NCI-H446 (cell line): ENCODE measurements around the gene ZW10.
"Not testable (repeated sequence)": the region's sequence is repeated elsewhere in the genome, so short reads cannot be mapped to it uniquely, and the experiment has no call there.

Experiments
- DNase-seq, 2 experiments: peaks; one replicate each; lab custom pipeline; 2025; lab: John Stamatoyannopoulos, UW

The ZW10 gene, protein sequence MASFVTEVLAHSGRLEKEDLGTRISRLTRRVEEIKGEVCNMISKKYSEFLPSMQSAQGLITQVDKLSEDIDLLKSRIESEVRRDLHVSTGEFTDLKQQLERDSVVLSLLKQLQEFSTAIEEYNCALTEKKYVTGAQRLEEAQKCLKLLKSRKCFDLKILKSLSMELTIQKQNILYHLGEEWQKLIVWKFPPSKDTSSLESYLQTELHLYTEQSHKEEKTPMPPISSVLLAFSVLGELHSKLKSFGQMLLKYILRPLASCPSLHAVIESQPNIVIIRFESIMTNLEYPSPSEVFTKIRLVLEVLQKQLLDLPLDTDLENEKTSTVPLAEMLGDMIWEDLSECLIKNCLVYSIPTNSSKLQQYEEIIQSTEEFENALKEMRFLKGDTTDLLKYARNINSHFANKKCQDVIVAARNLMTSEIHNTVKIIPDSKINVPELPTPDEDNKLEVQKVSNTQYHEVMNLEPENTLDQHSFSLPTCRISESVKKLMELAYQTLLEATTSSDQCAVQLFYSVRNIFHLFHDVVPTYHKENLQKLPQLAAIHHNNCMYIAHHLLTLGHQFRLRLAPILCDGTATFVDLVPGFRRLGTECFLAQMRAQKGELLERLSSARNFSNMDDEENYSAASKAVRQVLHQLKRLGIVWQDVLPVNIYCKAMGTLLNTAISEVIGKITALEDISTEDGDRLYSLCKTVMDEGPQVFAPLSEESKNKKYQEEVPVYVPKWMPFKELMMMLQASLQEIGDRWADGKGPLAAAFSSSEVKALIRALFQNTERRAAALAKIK

GRCh38 chr11:113773416-113774173 lies at the start of gene ZW10:
TSS of gene ZW10 (minus strand) at chr11:113773692. CDS start at chr11:113773666, 26 bp downstream.
- DNase-seq: peak; percentile 97 to 99

DNA sequence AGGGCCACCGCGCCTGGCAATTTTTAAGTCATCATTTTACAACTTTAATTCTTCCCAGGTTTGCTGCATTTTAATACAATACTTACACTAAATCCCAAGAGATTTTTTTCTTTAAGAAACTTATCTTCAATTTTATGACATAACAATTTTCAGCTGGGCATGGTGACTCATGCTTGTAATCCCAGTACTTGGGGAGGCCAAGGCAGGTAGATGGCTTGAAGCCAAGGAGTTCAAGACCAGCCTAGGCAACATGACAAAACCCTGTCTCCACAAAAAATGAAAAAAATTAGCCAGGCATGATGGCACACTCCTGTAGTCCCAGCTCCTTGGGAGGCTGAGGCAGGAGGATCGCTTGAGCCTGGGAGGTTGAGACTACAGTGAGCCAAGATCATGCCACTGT lies 44.9 kb upstream of the ZW10 start:
- DNase-seq: no peak

- no peak for DNase-seq
These were observed 44.1 kb upstream of the ZW10 start for GRCh38 chr11:113817626-113818025.

DNA sequence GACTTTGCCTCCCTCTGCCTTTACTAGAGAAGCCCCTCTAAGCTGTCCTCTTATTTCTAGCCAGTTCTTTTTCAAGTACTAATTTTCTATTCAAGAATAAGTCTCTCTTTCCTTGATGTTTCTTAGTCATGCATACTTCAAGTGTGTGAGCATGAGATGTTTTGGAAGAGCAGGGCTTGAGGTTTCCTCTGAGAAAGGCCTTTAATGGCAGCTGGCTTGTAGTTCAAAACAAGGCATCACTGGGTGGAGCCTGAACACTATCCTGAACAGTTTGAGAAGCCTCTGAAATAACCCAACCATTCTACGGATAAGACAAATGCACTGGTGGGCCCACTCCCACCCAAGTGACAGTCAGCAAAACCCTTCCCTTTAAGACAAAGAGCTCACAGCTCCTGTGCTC lies 43.7 kb upstream of the ZW10 start:
- DNase-seq: no peak

DNA sequence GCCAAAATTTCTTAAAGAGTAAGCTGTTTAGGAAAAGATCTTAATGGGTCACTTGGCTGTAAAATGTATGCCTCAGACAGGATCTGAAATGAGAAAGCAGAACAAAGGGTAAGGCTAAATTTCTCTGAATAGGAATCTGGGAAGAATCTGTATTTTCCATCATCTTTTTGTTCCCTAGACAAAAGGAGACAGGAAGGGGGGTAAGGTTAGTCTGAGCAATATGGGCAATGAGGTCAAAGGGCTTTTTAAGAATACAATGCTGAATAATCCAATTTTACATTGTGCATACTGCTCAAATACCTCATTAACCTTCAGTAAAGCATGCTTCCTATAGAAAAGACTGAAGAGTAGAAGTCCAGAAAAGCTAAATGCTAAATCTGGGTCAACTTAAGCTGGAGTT lies 40.7 kb upstream of the ZW10 start:
- DNase-seq: no peak

DNA sequence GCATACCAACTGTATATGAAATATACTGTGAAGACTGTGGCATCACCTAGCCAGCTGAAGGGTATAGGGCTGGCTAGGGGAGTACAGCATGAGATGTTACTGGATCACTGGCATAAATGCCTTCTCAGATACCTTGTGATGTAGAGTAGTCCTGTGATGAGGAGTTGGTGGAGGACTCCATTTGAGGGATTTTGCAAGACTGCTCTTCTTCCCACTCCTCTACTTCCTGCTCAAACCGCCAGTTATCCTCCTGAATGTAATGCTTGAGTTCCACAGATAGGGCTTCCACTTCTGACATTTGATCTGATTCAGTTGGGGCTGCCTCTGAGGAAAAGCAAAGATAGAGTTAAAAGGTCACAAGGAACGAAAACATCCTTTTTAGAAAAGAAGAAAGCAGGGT lies 35.4 kb upstream of the ZW10 start:
- DNase-seq: no peak

- peak in 1 of 2 experiments; percentile 18 for DNase-seq
These were observed 32.9 kb upstream of the ZW10 start for GRCh38 chr11:113806406-113806805.

DNA sequence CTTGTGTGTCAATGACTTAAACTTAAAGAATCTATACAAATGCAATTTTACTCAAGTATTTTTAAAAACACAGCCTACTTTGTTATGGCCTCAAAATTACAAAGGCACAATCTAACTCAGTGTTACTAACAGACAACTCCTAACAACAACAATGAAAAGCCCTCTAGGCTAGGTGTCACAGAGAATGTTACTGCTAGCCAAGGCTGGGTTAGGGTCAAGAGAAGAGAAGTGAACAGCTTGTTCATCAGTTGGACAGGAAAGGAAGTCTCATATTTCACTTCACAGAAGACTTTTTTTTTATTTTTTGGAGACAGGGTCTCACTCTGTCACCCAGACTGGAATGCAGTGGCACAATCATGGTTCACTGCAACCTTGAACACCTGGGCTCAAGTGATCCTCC lies 32.1 kb upstream of the ZW10 start:
- DNase-seq: no peak

- DNase-seq: no peak
These were observed 29.1 kb upstream of the ZW10 start for GRCh38 chr11:113802621-113803020.

DNA sequence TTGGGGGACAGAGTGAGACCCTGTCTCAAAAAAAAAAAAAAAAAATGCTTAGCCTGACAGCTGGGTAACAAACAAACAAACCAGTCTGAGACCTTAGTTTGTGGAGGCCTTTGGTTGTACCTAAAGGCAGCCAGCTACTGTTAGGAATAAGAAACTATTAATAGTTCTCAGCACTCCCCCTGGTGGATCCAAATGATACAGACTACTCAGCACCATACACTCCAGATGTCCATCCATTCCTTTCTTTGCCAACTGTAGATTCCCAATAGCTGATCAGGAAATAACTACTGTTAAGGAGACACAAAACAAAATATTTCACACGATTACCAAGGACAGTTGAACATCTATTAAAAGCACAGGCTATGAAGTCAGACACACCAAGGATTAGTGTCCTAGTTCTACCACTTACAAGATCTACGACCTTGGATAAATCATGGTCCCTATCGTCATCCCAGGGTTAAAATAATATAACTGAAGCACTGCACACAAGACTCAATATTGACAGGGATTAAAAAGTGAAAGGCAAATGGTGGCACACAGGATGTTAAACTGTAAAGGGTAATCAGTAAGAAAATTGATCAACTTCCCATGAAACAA lies 23.3 kb upstream of the ZW10 start:
- DNase-seq: peak; percentile 43 to 67

GRCh38 chr11:113789675-113790320 lies 16.3 kb upstream of the ZW10 start:
- DNase-seq: no peak

DNA sequence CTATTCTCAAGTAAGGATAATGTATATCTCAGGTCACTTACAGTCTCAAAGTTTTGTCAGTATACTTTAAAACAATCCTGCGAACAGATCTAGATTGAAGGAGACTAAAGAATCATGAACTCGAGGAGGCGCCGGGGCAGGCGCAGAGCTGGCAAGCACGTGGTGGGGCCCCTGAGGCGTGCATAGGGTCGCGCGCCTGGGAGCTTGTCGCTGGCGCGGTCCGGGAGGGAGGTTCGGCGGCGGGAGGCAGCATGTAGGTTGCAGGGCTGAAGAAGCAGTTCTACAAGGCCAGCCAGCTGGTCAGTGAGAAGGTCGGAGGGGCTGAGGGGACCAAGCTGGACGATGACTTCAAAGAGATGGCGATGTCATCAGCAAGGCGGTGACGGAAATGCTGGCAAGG lies 15.5 kb upstream of the ZW10 start:
- not testable (repeated sequence) for DNase-seq

DNA sequence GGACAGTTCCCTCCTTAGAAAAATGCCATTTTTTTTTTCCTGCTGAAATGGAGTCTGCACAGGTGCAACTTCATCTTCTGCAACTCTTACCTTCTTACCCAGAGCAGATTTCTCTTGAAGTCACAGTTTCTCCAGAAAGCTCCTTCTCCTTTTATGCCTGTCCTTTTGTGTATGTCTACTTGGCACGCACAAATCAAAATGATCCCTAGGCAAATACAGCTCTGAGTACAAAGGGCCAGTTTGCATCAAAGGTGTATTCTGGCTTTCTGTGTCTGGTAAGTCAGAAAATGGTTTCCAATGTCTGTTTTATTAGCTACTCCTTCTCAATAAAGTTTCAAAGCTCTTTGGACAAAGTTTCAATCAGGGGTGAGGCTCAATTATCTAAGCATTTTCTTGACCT lies 8.6 kb upstream of the ZW10 start:
- no peak for DNase-seq

DNA sequence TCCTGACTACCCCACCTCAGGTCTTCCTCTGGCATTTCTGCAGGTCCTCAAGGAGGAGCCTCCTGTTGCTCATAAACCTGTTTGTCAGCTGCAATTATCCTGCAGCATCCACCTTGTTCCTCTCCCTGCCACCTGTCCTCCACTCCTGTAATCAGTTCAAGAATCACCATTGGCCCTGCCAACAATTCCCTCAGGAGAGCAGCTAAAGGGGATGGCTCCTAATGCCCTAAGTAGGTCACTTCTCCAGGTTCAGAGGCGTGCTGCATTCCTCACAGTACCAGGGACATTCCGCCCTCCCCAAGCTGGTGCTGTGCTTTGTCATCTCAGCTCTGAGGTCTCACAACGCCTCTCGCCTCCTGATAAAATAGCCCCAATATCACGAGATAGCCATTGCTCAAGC lies 8.2 kb upstream of the ZW10 start:
- DNase-seq: no peak

DNA sequence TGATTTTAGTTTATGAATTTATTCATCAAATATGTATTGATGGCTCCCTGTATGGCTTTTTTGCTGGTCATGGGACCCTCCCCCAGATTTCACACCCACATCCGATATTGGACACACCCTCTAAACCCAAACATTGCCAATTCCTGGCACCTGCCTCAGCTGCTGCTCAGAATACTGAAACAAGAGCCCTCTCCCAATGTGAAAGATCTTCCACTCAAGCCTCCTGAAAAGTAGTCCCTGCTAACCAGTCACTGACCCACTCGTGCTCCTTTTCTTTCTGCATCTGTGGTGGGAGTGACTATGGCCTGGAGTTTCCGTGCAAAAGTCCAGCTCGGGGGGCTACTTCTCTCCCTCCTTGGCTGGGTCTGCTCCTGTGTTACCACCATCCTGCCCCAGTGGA lies 6.0 kb upstream of the ZW10 start, which contains the start of gene CLDN25:
Gene CLDN25 (plus strand): TSS at position 301 of the 400 bp plus-strand sequence. CDS start 0 bp downstream, at position 301.
- no peak for DNase-seq

DNA sequence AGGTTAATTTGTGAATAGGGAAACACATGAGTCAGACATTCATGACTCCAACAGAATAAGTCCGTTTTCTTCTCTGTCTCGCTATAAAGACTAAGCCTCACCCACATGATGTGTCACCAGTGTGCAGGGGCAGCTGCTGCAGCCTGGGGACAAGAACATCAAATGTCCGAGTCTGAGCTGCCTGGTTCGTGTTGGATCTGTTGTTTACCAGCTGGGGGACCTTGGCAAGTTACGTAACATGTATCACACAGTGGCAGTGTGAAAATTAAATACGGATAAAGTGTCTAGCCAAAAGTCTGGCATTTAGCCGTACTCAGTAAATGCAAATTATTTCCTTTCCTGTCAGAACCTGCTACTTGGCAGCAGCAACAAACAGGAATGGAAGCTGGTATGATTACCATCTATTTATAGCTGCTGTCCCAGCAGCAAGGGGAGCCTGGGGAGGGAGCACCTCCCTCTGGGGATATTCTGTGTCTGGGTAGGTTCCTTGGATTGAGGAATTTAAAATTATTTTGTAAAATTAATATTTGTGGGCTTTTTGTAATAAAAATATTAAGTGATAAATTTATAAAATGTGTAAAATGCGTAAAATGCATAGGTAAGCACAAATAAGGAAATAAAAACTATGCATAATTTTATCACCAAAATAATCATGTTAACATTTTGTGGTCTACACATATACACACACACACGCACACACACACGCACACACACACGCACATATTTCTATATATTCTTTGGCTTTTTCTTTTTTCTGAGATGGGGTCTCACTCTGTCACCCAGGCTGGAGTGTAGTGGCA lies 4.8 kb upstream of the ZW10 start:
- peak in 1 of 2 experiments; percentile 59 for DNase-seq

GRCh38 chr11:113774174-113774503 lies 647 bp upstream of the ZW10 start:
- DNase-seq: no peak

DNA sequence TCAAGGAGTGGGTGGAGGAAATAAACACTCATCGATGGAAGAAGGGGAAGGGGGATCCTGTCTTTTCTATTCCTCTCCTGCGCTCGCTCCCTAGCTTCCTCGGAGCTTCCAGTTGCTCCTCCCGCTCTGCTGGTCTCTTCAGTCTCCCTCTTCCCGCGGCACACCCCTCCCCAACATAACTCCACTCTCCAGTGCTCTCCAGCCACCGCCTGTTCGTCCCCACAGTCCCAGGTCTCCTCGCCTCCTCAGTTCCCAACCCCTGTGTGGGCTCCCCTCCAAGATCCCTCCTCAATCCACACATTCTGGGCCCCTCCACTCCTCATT lies 438 bp downstream of the ZW10 start:
- DNase-seq: peak in 1 of 2 experiments; percentile 26

GRCh38 chr11:113771964-113772363 lies 1.5 kb downstream of the ZW10 start:
- no peak for DNase-seq

GRCh38 chr11:113764527-113765219 lies 8.8 kb downstream of the ZW10 start:
- DNase-seq: no peak
